ENCODE measurements around the gene LETMD1. TPM values are rescaled to one million over a fixed set of nuclear protein-coding genes. Genes with fewer than 3 reads are reported as not detected.
A peak's percentile ranks its signal among the peaks of the same experiment; 100 is the strongest.

LETMD1 gene, protein sequence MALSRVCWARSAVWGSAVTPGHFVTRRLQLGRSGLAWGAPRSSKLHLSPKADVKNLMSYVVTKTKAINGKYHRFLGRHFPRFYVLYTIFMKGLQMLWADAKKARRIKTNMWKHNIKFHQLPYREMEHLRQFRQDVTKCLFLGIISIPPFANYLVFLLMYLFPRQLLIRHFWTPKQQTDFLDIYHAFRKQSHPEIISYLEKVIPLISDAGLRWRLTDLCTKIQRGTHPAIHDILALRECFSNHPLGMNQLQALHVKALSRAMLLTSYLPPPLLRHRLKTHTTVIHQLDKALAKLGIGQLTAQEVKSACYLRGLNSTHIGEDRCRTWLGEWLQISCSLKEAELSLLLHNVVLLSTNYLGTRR
- total RNA-seq (10 to 100 TPM; 61.8 to 64.3 TPM), polyA plus RNA-seq (24.4 TPM)

DNA sequence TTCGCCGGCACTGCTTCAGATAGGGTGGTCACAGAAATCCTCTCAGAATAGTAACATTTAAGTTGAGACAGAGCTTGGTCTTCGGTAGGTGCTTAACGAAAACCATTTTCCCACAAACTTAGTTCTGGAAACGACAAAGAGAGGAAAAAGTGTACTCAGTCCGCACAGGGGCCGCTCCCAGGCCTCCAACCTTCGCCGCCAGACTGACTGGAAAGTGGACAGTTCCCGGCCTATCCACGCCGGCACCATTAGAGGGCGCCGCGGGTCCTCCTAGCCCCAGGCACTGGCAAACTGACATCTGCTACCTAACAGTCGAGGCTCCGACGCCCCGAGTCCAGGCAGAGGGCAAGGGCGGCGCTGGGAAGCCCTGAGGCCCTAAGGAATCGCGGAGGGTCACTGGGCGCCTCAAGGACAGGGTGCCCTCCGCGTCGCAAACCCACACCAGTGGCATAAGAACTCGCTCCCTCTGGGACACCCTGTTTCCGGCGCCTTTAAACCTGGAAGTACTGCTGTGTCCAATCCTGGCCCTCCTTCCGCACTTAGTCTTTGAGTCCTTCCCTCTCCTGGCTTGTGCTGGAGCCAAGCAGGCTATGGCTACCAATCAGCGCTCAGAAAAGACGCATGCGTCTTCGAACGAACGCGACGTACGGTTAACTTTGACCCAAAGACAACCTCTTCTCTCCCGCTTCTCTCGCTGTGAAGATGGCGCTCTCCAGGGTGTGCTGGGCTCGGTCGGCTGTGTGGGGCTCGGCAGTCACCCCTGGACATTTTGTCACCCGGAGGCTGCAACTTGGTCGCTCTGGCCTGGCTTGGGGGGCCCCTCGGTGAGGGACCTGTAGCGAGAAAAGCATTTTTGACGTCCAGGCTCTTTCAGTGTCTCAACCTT lies at the start of gene LETMD1:
Gene LETMD1, plus strand, starts transcription at position 673 of the 886 bp plus-strand sequence. Its CDS starts 30 bp downstream, at position 703.
- Mint-ChIP-seq H3K27ac (peak within 1 kb of the TSS; percentile 92 to 99 (median 96)), H3K9me3 (no peaks in the 10 kb centered on the region), H3K4me1 (peaks cover 30 to 43% (median 40%) of the 10 kb centered on the region in 3 donors), H3K36me3 (peaks cover 0 to 25% (median 1%) of the 10 kb centered on the region in 3 donors), H3K27me3 (no peaks in the 10 kb centered on the region), H3K4me3 (peak within 1 kb of the TSS; percentile 92 to 100 (median 95))
- H3K9me3 ChIP-seq (ENCODE audit: low read length): no peaks in the 10 kb centered on the region
- ChIA-PET CTCF (interaction anchor here (0.6 to 1.7 kb wide), 9 partner anchors 12 to 293 kb away, joined by 3 to 6 read pairs (median 3); partner anchors contain the start of gene SLC11A2), POLR2A (interaction anchor here (0.9 to 1.5 kb wide), 2 partner anchors 36 to 191 kb away, joined by 4 to 5 read pairs; partner anchors contain the start of gene DAZAP2)
- peak; percentile 84 to 96 (median 94) for DNase-seq
- H3K27me3 ChIP-seq (ENCODE audit: insufficient read depth, low read length, poor library complexity, severe bottlenecking): no peaks in the 10 kb centered on the region
- peak within 1 kb of the TSS; percentile 82 for H3K4me3 ChIP-seq (ENCODE audit: low read length)
- peaks cover 5% of the 10 kb centered on the region for H3K36me3 ChIP-seq (ENCODE audit: insufficient read depth, low read length)
- H3K4me1 ChIP-seq (ENCODE audit: insufficient read depth, low read length): peaks cover 29% of the 10 kb centered on the region
- H3K27ac ChIP-seq (ENCODE audit: low read depth, low read length): peak within 1 kb of the TSS; percentile 82

DNA sequence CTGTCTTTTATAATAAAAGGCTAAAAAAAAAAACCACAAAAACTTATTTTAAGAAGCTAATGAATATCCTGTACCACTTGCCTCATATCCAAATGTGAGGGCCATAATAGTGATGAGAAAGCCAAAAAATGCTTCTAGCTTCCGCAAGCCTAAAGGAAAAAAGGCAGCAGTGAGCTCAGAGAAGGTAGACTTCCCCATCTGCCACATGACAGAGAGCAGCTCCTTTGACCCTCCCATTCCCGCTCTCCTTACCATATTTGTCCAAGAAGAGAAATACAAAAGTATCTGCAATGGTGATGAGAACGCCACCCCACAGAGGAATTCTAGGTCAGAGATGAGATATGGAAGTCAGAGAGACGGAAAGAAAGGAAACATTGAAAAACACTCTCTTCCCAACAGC lies 49.0 kb upstream of the LETMD1 start:
- POLR2A ChIA-PET: no interaction called here
- CTCF ChIA-PET: no interaction called here
- no peaks in the 10 kb centered on the region for H3K4me1 Mint-ChIP-seq

DNA sequence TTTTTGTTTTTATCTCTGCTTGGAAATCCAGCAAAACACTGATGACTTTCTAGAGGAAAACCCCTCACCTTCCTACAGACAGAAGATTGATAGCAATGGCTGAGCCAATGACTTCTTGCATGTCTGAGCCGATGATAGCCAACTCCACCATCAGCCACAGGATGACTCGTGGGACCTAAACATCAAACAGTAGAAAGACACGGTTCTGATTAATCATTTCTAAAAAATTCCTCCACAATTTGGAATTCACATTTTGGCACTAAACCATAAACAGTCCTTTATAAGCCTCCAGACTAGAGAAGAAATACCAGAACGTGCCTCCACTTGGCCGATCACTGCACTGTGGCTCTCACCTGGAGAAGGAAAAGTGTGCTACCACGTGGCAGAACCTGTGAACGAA lies 47.9 kb upstream of the LETMD1 start:
- H3K36me3 ChIP-seq (ENCODE audit: insufficient read depth, low read length): peaks cover 27% of the 10 kb centered on the region
- H3K9me3 ChIP-seq (ENCODE audit: low read length): no peaks in the 10 kb centered on the region
- ChIA-PET CTCF (no interaction called here), POLR2A (no interaction called here)
- Mint-ChIP-seq H3K36me3 (peaks cover 9 to 67% (median 26%) of the 10 kb centered on the region in 3 donors), H3K27me3 (no peaks in the 10 kb centered on the region), H3K4me1 (no peaks in the 10 kb centered on the region), H3K9me3 (no peaks in the 10 kb centered on the region), H3K4me3 (no peak overlapping the region), H3K27ac (peak overlapping the region in 1 of 8 donors; percentile 24)
- no peaks in the 10 kb centered on the region for H3K27me3 ChIP-seq (ENCODE audit: insufficient read depth, low read length, poor library complexity, severe bottlenecking)
- H3K4me3 ChIP-seq (ENCODE audit: low read length): no peak overlapping the region
- H3K4me1 ChIP-seq (ENCODE audit: insufficient read depth, low read length): no peaks in the 10 kb centered on the region
- no peak for DNase-seq
- H3K27ac ChIP-seq (ENCODE audit: low read depth, low read length): no peak overlapping the region

More for the DNA sequence above, 49.0 kb upstream of the LETMD1 start:
- peaks cover 11 to 66% (median 24%) of the 10 kb centered on the region in 3 donors for H3K36me3 Mint-ChIP-seq
- no peaks in the 10 kb centered on the region for H3K9me3 Mint-ChIP-seq
- no peaks in the 10 kb centered on the region for H3K27me3 Mint-ChIP-seq
- H3K9me3 ChIP-seq (ENCODE audit: low read length): no peaks in the 10 kb centered on the region
- no peak for DNase-seq
- H3K36me3 ChIP-seq (ENCODE audit: insufficient read depth, low read length): peaks cover 21% of the 10 kb centered on the region
- no peak overlapping the region for H3K27ac Mint-ChIP-seq
- H3K27me3 ChIP-seq (ENCODE audit: insufficient read depth, low read length, poor library complexity, severe bottlenecking): no peaks in the 10 kb centered on the region
- H3K4me3 Mint-ChIP-seq: no peak overlapping the region
- no peaks in the 10 kb centered on the region for H3K4me1 ChIP-seq (ENCODE audit: insufficient read depth, low read length)
- H3K27ac ChIP-seq (ENCODE audit: low read depth, low read length): no peak overlapping the region
- H3K4me3 ChIP-seq (ENCODE audit: low read length): no peak overlapping the region

DNA sequence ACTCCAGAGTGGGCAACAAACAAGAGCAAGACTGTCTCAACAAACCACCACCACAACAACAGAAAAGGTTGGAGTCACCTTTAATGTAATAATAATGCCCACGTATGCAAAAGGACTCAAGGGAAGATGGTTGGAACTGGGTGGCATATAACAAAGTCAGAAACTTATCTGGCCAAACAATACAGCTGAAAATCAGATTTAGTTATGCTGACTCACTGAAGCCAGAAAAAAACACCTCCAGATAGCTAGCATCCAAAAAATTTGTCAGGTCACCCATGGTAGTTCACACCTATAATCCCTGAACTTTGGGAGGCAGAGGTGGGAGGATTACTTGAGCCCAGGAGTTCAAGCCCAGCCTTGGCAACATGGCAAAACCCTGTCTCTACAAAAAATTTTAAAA lies 46.3 kb upstream of the LETMD1 start:
- H3K4me3 Mint-ChIP-seq: no peak overlapping the region
- H3K9me3 Mint-ChIP-seq: no peaks in the 10 kb centered on the region

DNA sequence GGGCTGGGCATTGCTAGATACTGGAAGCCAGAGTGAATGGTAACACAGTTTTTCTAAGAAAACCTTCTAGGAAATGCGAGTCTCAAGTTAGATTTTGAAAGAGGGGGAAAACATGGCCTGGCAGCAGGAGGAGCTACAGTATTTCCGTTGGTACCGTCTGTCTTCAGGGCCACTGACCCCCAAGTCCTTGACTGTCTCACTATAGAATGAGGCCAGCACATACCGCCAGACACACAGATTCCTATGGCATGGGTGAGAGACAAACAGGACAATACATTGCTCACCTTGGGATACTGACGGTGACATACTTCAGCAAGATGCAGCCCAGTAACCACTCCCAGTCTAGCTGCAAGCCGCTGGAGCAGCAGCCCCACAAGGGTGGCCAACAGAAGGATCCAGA lies 43.6 kb upstream of the LETMD1 start:
- ChIA-PET CTCF (no interaction called here), POLR2A (no interaction called here)
- Histone ChIP-seq H3K4me3 (ENCODE audit: low read length) (no peak overlapping the region), H3K36me3 (ENCODE audit: insufficient read depth, low read length) (peaks cover 21% of the 10 kb centered on the region), H3K4me1 (ENCODE audit: insufficient read depth, low read length) (peaks cover 12% of the 10 kb centered on the region), H3K9me3 (ENCODE audit: low read length) (no peaks in the 10 kb centered on the region), H3K27ac (ENCODE audit: low read depth, low read length) (no peak overlapping the region), H3K27me3 (ENCODE audit: insufficient read depth, low read length, poor library complexity, severe bottlenecking) (no peaks in the 10 kb centered on the region)
- DNase-seq: no peak
- Mint-ChIP-seq H3K9me3 (no peaks in the 10 kb centered on the region), H3K27ac (no peak overlapping the region), H3K27me3 (no peaks in the 10 kb centered on the region), H3K36me3 (peaks cover 8 to 67% (median 21%) of the 10 kb centered on the region in 3 donors), H3K4me3 (no peak overlapping the region), H3K4me1 (peaks cover 8 to 10% (median 8%) of the 10 kb centered on the region in 3 donors)

More for the DNA sequence above, 46.3 kb upstream of the LETMD1 start:
- no peaks in the 10 kb centered on the region for H3K27me3 ChIP-seq (ENCODE audit: insufficient read depth, low read length, poor library complexity, severe bottlenecking)
- H3K4me1 ChIP-seq (ENCODE audit: insufficient read depth, low read length): no peaks in the 10 kb centered on the region
- no peak for DNase-seq
- POLR2A ChIA-PET: no interaction called here
- Mint-ChIP-seq H3K27me3 (no peaks in the 10 kb centered on the region), H3K36me3 (peaks cover 6 to 66% (median 24%) of the 10 kb centered on the region in 3 donors), H3K27ac (peak overlapping the region in 1 of 8 donors; percentile 88), H3K4me1 (no peaks in the 10 kb centered on the region)
- H3K36me3 ChIP-seq (ENCODE audit: insufficient read depth, low read length): peaks cover 25% of the 10 kb centered on the region
- H3K9me3 ChIP-seq (ENCODE audit: low read length): no peaks in the 10 kb centered on the region
- no peak overlapping the region for H3K4me3 ChIP-seq (ENCODE audit: low read length)
- CTCF ChIA-PET: no interaction called here
- H3K27ac ChIP-seq (ENCODE audit: low read depth, low read length): no peak overlapping the region

DNA sequence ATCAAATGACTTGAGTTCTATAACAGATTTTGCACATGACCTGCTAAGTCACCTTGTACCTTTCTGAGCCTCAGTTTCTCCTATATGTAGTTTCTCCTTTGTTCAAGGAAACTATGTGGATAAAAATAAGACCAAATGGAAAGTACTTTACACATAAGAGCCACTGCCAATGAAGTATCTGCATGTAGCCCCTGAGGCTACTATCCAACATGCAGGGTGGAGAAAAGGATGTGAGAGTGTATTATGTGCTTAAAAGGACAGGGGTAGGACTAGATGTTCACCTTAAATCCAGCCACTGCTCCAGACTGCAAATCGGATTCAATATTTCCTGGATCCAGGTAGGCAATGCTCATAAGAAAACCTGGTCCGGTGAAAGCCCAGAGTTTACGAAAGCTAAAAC lies 43.1 kb upstream of the LETMD1 start:
- H3K36me3 ChIP-seq (ENCODE audit: insufficient read depth, low read length): peaks cover 21% of the 10 kb centered on the region
- no peaks in the 10 kb centered on the region for H3K9me3 ChIP-seq (ENCODE audit: low read length)
- Mint-ChIP-seq H3K27me3 (no peaks in the 10 kb centered on the region), H3K36me3 (peaks cover 8 to 64% (median 21%) of the 10 kb centered on the region in 3 donors), H3K27ac (peak overlapping the region in 2 of 8 donors; percentile 15 to 24), H3K4me3 (no peak overlapping the region), H3K9me3 (no peaks in the 10 kb centered on the region), H3K4me1 (peaks cover 8 to 11% (median 10%) of the 10 kb centered on the region in 3 donors)
- H3K27me3 ChIP-seq (ENCODE audit: insufficient read depth, low read length, poor library complexity, severe bottlenecking): no peaks in the 10 kb centered on the region
- peaks cover 14% of the 10 kb centered on the region for H3K4me1 ChIP-seq (ENCODE audit: insufficient read depth, low read length)
- H3K4me3 ChIP-seq (ENCODE audit: low read length): no peak overlapping the region
- no peak for DNase-seq
- ChIA-PET CTCF (no interaction called here), POLR2A (no interaction called here)
- H3K27ac ChIP-seq (ENCODE audit: low read depth, low read length): no peak overlapping the region

DNA sequence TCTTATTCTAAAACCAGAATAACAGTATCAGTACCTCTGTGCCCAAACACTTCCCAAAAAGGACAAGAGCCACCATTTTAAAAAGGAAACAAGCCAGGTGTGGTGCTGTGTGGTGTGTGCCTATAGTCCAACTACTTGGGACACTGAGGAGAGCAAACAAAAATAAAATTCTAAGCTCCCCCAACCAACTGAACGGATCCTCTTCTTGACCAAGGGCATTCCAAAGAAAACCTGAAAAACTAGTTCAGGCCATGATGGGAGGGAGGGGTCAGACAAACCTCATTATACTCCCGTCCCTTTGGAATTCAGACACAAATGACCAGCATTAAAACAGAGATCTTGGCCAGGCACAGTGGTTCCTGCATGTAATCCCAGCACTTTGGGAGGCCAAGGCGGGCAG lies 42.5 kb upstream of the LETMD1 start:
- no peaks in the 10 kb centered on the region for H3K27me3 Mint-ChIP-seq
- no peak overlapping the region for H3K4me3 Mint-ChIP-seq
- H3K27me3 ChIP-seq (ENCODE audit: insufficient read depth, low read length, poor library complexity, severe bottlenecking): no peaks in the 10 kb centered on the region
- H3K9me3 ChIP-seq (ENCODE audit: low read length): no peaks in the 10 kb centered on the region
- H3K9me3 Mint-ChIP-seq: no peaks in the 10 kb centered on the region
- POLR2A ChIA-PET: no interaction called here
- H3K36me3 Mint-ChIP-seq: peaks cover 8 to 58% (median 16%) of the 10 kb centered on the region in 3 donors
- no peak overlapping the region for H3K27ac ChIP-seq (ENCODE audit: low read depth, low read length)
- H3K36me3 ChIP-seq (ENCODE audit: insufficient read depth, low read length): peaks cover 16% of the 10 kb centered on the region
- H3K27ac Mint-ChIP-seq: peak overlapping the region in 4 of 8 donors; percentile 15 to 73 (median 31)
- CTCF ChIA-PET: no interaction called here
- DNase-seq: no peak
- H3K4me1 ChIP-seq (ENCODE audit: insufficient read depth, low read length): peaks cover 17% of the 10 kb centered on the region
- peaks cover 8 to 14% (median 10%) of the 10 kb centered on the region in 3 donors for H3K4me1 Mint-ChIP-seq
- no peak overlapping the region for H3K4me3 ChIP-seq (ENCODE audit: low read length)
